T-helper 2 cell (primary cell): ENCODE data around the gene PAN3.
"Not testable (repeated sequence)": the region's sequence is repeated elsewhere in the genome, so short reads cannot be mapped to it uniquely, and the experiment has no call there.

ENCODE experiments used
- DNase-seq, 5 experiments: peaks; one replicate each; pipeline versions ENCODE4 v3.0.0 to v3.0.0-alpha.2; 2012 to 2022
- total RNA-seq, 2 donors: gene quantifications; one replicate each; lab custom pipeline; 2026; lab: John Stamatoyannopoulos, UW

PAN3 gene, protein sequence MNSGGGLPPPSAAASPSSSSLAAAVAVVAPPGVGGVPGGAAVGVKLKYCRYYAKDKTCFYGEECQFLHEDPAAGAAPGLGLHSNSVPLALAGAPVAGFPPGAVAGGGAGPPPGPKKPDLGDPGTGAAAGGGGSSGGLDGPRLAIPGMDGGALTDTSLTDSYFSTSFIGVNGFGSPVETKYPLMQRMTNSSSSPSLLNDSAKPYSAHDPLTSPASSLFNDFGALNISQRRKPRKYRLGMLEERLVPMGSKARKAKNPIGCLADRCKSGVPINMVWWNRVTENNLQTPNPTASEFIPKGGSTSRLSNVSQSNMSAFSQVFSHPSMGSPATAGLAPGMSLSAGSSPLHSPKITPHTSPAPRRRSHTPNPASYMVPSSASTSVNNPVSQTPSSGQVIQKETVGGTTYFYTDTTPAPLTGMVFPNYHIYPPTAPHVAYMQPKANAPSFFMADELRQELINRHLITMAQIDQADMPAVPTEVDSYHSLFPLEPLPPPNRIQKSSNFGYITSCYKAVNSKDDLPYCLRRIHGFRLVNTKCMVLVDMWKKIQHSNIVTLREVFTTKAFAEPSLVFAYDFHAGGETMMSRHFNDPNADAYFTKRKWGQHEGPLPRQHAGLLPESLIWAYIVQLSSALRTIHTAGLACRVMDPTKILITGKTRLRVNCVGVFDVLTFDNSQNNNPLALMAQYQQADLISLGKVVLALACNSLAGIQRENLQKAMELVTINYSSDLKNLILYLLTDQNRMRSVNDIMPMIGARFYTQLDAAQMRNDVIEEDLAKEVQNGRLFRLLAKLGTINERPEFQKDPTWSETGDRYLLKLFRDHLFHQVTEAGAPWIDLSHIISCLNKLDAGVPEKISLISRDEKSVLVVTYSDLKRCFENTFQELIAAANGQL
- 102 to 121 reads per million in 2 donors for total RNA-seq

GRCh38 chr13:28138012-28138755 is at the start of gene PAN3:
PAN3 (plus strand) TSS chr13:28138545; CDS start chr13:28138658, 113 bp downstream.
- DNase-seq, result peak; percentile 87 to 95 (median 89)

- no peak for DNase-seq
These were observed 49.3 kb upstream of the PAN3 start for GRCh38 chr13:28089065-28089464.

DNA sequence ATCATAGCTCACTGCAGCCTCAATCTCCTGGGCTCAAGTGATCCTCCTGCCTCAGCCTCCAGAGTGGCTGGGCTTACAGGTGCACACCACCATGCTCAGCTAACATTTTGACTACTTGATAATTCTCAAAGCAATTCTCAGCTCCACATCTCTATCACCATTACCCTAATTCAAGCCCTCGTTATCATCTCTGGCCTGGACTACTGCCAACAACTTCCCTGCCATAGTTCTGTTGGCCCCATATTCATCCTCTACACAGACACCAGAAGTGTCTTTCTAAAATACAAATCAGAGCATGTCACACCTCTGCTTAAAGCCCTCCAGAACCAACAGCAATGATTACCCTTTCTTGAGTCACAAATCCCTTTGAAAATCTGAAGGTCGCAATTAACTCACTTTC is 45.9 kb upstream of the PAN3 start:
- no peak for DNase-seq

- DNase-seq, result peak in 1 of 5 experiments; percentile 2
These were observed 44.5 kb upstream of the PAN3 start for GRCh38 chr13:28093881-28094280.

- no peak for DNase-seq
These were observed 44.0 kb upstream of the PAN3 start for GRCh38 chr13:28094306-28094705.

DNA sequence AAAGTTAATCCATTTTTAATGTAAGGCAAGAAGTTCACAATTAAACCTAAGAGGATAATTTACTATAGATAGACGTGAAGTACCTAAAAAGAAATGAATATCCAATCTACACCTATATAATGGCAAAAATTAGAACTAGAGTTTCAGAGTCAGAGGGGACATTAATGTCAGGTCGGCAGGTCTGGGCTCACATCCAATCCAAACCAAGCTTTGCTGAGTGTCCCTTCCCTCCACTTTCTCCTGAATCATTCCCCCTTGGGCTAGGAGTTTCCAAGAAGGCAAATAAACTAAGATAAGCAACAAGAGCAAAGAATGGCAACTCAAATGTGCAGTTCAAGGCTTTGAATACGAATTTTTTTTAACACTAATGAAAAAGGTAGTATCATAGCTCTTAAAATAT is 40.8 kb upstream of the PAN3 start:
- DNase-seq, result no peak

- no peak for DNase-seq
These were observed 38.8 kb upstream of the PAN3 start for GRCh38 chr13:28099396-28100149.

DNA sequence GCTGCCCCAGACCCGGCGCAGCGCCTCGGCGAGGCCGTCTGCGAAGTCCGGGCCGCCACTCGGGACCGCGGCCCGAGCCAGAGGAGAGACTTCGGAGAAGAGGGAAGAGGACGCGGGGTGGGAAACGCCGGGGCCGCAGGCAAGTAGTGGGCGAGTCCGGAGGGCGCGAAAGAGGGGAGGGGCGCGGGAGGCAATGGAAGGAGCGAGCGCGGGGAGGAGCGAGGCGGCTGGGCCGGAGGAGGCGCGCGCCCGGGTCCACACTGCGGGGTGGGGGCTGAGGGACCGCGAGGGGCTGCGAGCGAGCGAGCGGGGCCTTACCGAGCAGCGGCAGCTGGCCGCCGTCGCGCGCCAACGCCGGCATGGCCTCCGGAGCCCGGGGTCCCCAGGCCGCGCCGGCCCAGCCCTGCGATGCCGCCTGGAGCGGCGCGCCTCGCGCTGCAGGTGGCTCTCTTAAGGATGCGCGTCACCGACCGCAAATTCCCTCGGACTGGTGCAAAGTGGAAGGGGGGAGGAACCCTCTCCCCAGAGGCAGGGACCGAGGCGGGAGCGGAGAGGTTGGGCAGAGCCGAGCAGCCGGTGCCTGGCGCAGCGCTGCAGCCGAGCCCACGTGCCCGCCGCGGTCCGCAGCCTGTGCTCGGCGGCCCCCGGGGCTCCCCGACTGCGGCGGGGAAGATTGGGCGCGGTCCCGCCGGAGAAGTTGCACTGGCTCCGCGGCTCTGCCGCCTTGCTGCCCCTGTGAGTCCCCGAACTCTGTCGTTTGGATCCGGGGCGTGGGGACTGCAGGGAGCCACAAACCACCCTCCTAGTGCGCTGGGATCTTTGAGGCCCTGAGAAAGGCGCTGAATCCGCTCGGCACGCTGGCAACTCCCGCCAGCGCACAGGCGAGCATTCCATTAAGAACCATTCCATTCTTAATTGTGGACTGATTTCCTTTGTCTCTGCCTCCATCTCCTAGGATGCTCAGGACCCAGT is 37.9 kb upstream of the PAN3 start, which contains the start of gene FLT3:
Gene FLT3, minus strand, starts transcription at position 427 of the 972 bp plus-strand sequence. Its CDS starts 66 bp downstream, at position 361.
- DNase-seq, result peak in 2 of 5 experiments; percentile 3 to 30

DNA sequence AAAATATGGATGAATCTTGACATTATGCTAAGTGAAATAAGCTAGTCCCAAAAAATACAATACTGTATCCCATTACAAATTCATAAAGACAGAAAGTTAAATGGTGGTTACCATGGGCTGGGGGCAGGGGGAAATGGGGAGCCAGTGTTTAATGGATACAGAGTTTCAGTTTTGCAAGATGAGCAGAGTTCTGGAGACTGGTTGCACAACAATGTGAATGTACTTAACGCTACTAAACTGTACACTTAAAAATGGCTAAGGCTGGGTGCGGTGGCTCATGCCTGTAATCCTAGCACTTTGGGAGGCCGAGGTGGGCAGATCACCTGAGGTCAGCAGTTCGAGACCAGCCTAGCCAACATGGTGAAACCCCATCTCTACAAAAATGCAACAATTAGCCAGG is 36.5 kb upstream of the PAN3 start:
- DNase-seq, result not testable (repeated sequence)

DNA sequence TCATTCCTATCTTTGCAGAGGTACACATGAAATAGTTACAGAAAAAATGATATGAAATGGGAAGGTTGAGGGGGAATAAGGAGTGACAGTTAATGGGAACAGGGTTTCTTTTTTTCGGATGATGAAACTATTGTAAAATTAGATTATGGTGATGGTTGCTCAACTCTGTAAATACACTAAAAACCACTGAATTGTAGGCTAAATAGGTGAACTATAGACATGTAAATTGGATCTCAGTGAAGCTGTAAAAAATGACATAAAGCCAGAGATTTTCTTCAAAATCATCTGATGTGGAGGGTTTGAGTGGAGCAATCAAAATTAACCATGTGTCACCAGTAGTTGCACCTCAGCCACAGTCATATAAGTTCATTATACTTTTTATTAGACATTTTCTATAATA is 31.4 kb upstream of the PAN3 start:
- DNase-seq, result no peak

DNA sequence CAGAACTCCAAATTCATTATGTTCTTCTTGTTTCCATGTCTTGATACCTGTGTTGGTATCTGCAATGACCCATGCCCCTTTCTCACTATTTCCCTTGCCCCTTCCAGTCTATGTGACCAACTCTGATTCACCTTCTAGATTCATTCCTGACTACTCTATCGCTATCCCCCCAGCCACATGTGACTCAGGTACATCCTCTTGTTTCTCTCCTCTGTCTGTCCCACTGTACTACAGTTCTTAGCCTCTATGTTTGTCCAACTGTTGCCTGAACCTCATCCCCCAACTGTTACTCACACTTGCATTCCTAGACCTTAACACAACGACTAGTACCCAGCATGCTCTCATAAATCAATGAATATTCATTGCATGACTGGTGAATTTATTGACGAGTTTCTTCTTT is 27.9 kb upstream of the PAN3 start:
- DNase-seq, result no peak

DNA sequence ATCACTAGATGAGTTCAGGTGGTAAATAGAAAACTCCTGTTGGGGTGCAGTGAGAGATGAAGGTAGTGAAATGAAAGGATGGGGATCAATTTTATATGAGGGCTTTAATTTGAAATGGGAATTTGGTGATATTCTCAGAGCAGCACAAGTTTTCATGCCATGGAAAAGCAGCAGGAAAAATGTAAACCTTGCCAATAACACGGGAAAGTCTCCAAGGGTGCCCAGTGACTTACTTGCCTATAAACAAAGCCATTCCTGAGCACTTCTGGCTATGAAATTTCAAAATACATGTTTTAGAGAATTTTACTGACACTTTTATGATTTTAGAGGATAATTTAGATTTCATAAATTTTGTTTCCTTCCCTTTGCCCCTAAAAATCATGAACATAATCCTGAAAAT is 21.6 kb upstream of the PAN3 start:
- DNase-seq, result no peak

DNA sequence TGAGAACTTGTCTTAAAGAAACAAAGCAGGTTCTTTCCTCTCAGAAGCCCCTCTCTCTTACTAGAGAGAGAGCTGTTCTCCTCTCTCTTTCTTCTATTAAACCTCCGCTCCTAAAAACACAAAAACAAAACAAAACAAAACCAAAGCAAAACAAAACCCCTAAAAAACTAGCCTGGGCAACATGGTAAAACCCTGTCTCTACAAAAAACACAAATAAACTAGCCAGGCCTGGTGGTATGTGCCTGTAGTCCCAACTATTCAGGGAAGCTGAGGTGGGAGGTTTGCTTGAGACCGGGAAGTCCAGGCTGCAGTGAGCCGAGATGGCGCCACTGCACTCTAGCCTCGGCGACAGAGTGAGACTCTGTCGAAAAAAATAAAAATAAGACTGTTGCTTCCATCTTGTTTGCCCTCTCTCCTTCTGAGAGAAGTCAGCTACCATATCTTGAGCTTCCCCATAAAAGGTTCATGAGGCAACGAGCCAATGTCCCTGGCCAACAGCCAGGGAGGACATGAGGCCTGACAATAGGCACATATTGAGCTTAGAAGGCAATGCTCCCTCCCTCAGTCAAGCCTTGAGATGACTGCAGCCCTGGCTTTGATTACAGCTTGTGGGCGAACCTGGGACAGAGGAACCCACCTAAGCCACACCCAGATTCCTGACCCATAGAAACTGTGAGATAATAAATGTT is 20.5 kb upstream of the PAN3 start:
- DNase-seq, result no peak

DNA sequence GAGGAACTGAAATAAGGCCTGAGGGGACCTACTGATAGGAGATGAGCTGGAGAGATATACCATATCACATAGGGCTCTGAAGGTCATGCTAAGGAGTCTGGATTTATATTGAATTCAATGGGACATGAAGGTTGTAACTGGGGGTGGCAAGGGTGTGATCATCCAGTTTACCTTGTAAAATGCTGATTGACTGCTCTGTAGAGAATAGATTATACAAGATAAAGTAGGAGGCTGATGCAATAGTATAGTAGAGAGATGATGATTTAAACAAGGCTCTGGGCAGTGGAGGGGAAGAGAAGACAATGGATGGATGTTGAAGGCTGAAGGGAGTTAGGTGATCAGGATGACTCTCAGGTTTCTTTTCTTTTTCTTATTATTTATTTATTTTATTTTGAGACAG is 18.0 kb upstream of the PAN3 start:
- DNase-seq, result no peak

GRCh38 chr13:28121224-28121623 is 17.1 kb upstream of the PAN3 start:
- no peak for DNase-seq

DNA sequence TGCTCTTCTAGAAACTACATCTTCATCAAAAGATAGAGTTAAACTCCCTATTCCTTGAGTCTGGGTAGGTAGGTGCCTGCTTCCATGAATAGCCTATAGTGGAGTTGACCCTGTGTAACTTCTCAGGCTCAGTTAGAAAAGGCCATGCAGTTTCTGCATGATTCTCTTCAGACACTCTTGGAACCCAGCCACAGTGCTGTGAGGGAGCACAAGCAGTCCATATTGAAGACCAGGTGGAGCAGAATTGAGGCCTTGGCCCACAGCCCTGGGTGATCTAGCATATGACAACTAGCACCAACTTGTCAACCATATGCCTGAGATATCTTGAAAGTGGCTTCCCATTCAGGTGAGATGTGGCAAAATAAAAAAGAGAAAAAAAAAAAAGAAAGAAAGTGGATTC is 10.3 kb upstream of the PAN3 start:
- no peak for DNase-seq

DNA sequence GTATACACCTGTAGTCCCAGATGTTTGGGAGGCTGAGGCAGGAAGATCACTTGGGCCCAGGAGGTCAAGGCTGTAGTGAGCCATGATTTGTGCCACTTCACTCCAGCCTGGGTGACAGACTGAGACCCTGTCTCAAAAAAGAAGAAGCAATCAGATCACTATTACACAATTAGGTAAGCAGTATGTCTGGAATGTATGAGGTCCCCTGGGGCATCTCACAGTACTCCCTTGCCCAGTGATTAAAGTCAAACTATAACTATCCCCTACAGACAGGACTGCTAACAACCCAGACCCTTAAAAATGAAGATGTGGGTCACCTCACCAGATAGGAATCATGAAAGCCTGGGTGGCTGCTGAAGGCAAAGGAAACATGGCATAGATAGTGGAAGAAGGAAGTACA is 9.4 kb upstream of the PAN3 start:
- DNase-seq, result no peak

GRCh38 chr13:28129911-28130693 is 8.2 kb upstream of the PAN3 start:
- no peak for DNase-seq

GRCh38 chr13:28131646-28132045 is 6.7 kb upstream of the PAN3 start:
- no peak for DNase-seq
